GM18507 (cell line): ENCODE data around the gene SNX13.

ENCODE experiments used
- DNase-seq: peaks from one replicate; pipeline ENCODE4 v3.0.0; 2011; ENCODE audit warnings: low read depth; ENCODE audit not compliant: insufficient read length; ENCODE audit errors: extremely low spot score
- FAIRE-seq: peaks from 2 replicates; lab custom pipeline; 2011; peaks lifted over from hg19 to GRCh38; lab: Jason Lieb, UNC

SNX13 gene

GRCh38 chr7:17863095-17863808, 77.0 kb downstream of the SNX13 start:
- FAIRE-seq (no peak), DNase-seq (no peak)

GRCh38 chr7:17856251-17856650, 84.0 kb downstream of the SNX13 start:
- DNase-seq (no peak), FAIRE-seq (no peak)

- FAIRE-seq: peak; percentile 41
These were observed 85.1 kb downstream of the SNX13 start for GRCh38 chr7:17855202-17855601.

GRCh38 chr7:17854261-17855047, 85.8 kb downstream of the SNX13 start:
- no peak for FAIRE-seq

More at GRCh38 chr7:17855202-17855601, 85.1 kb downstream of the SNX13 start:
- no peak for DNase-seq

GRCh38 chr7:17852361-17852760, 87.9 kb downstream of the SNX13 start:
- DNase-seq (no peak), FAIRE-seq (no peak)

More at GRCh38 chr7:17854261-17855047, 85.8 kb downstream of the SNX13 start:
- no peak for DNase-seq

GRCh38 chr7:17849504-17849903, 90.8 kb downstream of the SNX13 start:
- DNase-seq (no peak), FAIRE-seq (no peak)

GRCh38 chr7:17848516-17848915, 91.8 kb downstream of the SNX13 start:
- no peak for FAIRE-seq
- DNase-seq: no peak

GRCh38 chr7:17846935-17847334, 93.4 kb downstream of the SNX13 start:
- no peak for DNase-seq
- no peak for FAIRE-seq

- FAIRE-seq (no peak), DNase-seq (no peak)
These were observed 95.1 kb downstream of the SNX13 start for GRCh38 chr7:17845197-17845547.

- FAIRE-seq: peak; percentile 55
- no peak for DNase-seq
These were observed 95.6 kb downstream of the SNX13 start for GRCh38 chr7:17844514-17845196.

- FAIRE-seq (peak; percentile 48), DNase-seq (no peak)
These were observed 96.3 kb downstream of the SNX13 start for GRCh38 chr7:17844022-17844421.

GRCh38 chr7:17843041-17843440, 97.3 kb downstream of the SNX13 start:
- FAIRE-seq (peak; percentile 31), DNase-seq (no peak)

GRCh38 chr7:17832820-17833355, 107.4 kb downstream of the SNX13 start:
- DNase-seq (no peak), FAIRE-seq (no peak)

- DNase-seq (no peak), FAIRE-seq (no peak)
These were observed 108.1 kb downstream of the SNX13 start for GRCh38 chr7:17832242-17832641.

- FAIRE-seq: no peak
These were observed 110.1 kb downstream of the SNX13 start for GRCh38 chr7:17830206-17830605.

GRCh38 chr7:17829001-17829400, 111.3 kb downstream of the SNX13 start:
- FAIRE-seq (no peak), DNase-seq (no peak)

More at GRCh38 chr7:17830206-17830605, 110.1 kb downstream of the SNX13 start:
- no peak for DNase-seq

- no peak for FAIRE-seq
- DNase-seq: no peak
These were observed 117.6 kb downstream of the SNX13 start for GRCh38 chr7:17822547-17823173.

GRCh38 chr7:17816903-17817302, 123.4 kb downstream of the SNX13 start:
- DNase-seq (no peak), FAIRE-seq (no peak)

GRCh38 chr7:17815318-17815717, 125.0 kb downstream of the SNX13 start:
- DNase-seq: no peak
- peak; percentile 56 for FAIRE-seq

GRCh38 chr7:17814058-17814457, 126.2 kb downstream of the SNX13 start:
- no peak for DNase-seq
- no peak for FAIRE-seq
